T-cell (primary cell): Measurements from ENCODE around the gene KLF13. TPM values are rescaled to one million over a fixed set of nuclear protein-coding genes. Genes with fewer than 3 reads are reported as not detected.
A peak's percentile ranks its signal among the peaks of the same experiment; 100 is the strongest.

Experiments used
- ATAC-seq, 4 experiments: fragments of 200-7000 bp in 3 of 4; fragments of 150-1000 bp in 1 of 4; cut with Tn5 transposase; replicated peaks in 1 of 4; 1 replicate in 3 of 4; 2 replicates in 1 of 4; pipeline ENCODE4 v1.10.0; 2021; ENCODE audit warnings: moderate library complexity in 3 of 4, mild to moderate bottlenecking in 2 of 4, moderate number of reproducible peaks in 1 of 4
- CTCF ChIA-PET, 2 donors: fragments of 300-600 bp; sonication (Branson Sonifier 250); formaldehyde crosslinking; loops; one replicate each; lab custom pipeline; 2022; ENCODE audit warnings: antibody characterized with exemption in 2 of 2; lab: Charles Lee
- POLR2A ChIA-PET, 2 donors: fragments of 300-600 bp; sonication (Branson Sonifier 250); formaldehyde crosslinking; loops; one replicate each; lab custom pipeline; 2022; ENCODE audit warnings: antibody characterized with exemption in 2 of 2; lab: Charles Lee
- DNase-seq, 35 experiments: peaks; one replicate each; pipeline versions ENCODE4 v3.0.0 to v3.0.0-alpha.2; 2013 to 2023
- H3K27ac ChIP-seq: one replicate; pipeline ENCODE4 v1.5.1; 2013; ENCODE audit warnings: low read length
- H3K27me3 ChIP-seq, 2 experiments: replicated peaks in 1 of 2; 1 replicate in 1 of 2; 2 replicates in 1 of 2; pipeline versions ENCODE4 v1.6.1 to v1.7.0; 2013; ENCODE audit warnings: low read length in 1 of 2, mixed read lengths in 1 of 2; ENCODE audit not compliant: control insufficient read depth in 2 of 2, insufficient read depth in 2 of 2; ENCODE audit errors: extremely low read depth in 1 of 2
- H3K36me3 ChIP-seq, 2 donors: 1 replicate in 1 of 2; 2 replicates in 1 of 2; pipeline versions ENCODE4 v1.6.1 to v1.7.0; 2013; ENCODE audit warnings: low read length in 1 of 2; ENCODE audit not compliant: control insufficient read depth in 2 of 2, insufficient read depth in 1 of 2; ENCODE audit errors: extremely low read depth in 1 of 2
- H3K4me1 ChIP-seq, 2 experiments: 1 replicate in 1 of 2; 2 replicates in 1 of 2; pipeline versions ENCODE4 v1.6.1 to v1.7.0; 2013; ENCODE audit warnings: low read length in 2 of 2, mixed read lengths in 1 of 2; ENCODE audit not compliant: insufficient read depth in 2 of 2, control insufficient read depth in 1 of 2; ENCODE audit errors: extremely low read depth in 1 of 2
- H3K4me3 ChIP-seq, 2 donors: 1 replicate in 1 of 2; 2 replicates in 1 of 2; pipeline versions ENCODE4 v1.5.1 to v1.7.0; 2013; ENCODE audit warnings: mild to moderate bottlenecking in 2 of 2, low read length in 1 of 2, moderate library complexity in 1 of 2; ENCODE audit not compliant: control insufficient read depth in 1 of 2; ENCODE audit errors: extremely low read depth in 1 of 2
- H3K9me3 ChIP-seq: 2 replicates; pipeline ENCODE4 v1.7.0; 2013
- H3K27ac Mint-ChIP-seq, 2 donors: one replicate each; pipeline ENCODE4 v1.8.0; 2020 to 2021; ENCODE audit warnings: mild to moderate bottlenecking in 2 of 2, mixed read lengths in 2 of 2
- H3K27me3 Mint-ChIP-seq, 2 donors: one replicate each; pipeline ENCODE4 v1.8.0; 2021 to 2022; ENCODE audit warnings: mixed read lengths in 2 of 2
- H3K36me3 Mint-ChIP-seq: one replicate; pipeline ENCODE4 v1.8.0; 2021; ENCODE audit warnings: mixed read lengths
- H3K4me1 Mint-ChIP-seq, 3 donors: one replicate each; pipeline ENCODE4 v1.8.0; 2020 to 2022; ENCODE audit warnings: mixed read lengths in 3 of 3, mild to moderate bottlenecking in 1 of 3
- H3K4me3 Mint-ChIP-seq, 3 donors: one replicate each; pipeline ENCODE4 v1.8.0; 2020 to 2022; ENCODE audit warnings: mild to moderate bottlenecking in 3 of 3, mixed read lengths in 3 of 3, moderate library complexity in 3 of 3
- H3K9me3 Mint-ChIP-seq, 3 donors: one replicate each; pipeline ENCODE4 v1.8.0; 2020 to 2022; ENCODE audit warnings: mixed read lengths in 3 of 3
- WGBS: methylation state at CpG from one replicate; pipeline ENCODE4 v1.1.5; 2013; ENCODE audit warnings: missing lambda C conversion rate; ENCODE audit not compliant: insufficient coverage; 5-methylcytosine and 5-hydroxymethylcytosine counted together
- total RNA-seq, 35 experiments: library from RNA in 6 of 35; stranded (reverse) in 6 of 35; fragments of 120-200 nt in 1 of 35; gene quantifications; one replicate each; pipeline versions ENCODE4 v1.2.1 to v1.2.4 and lab custom pipeline; 2013 to 2026

Gene KLF13
- total RNA-seq, 5 donors from 2014 or later (not counting 1 experiment from before 2014, with no cell fraction given): 218 to 327 (median 288) TPM

GRCh38 chr15:31376511-31376910 lies 49.9 kb downstream of the KLF13 start:
- DNase-seq (no peak), ATAC-seq (no peak)
- no peak overlapping the region for H3K4me3 ChIP-seq
- ChIA-PET CTCF (no interaction called here), POLR2A (interaction anchor here in 1 of 2 donors (0.7 kb wide), 1 partner anchor 30 kb away, joined by 3 read pairs; no protein-coding TSS in a partner anchor)
- H3K9me3 Mint-ChIP-seq: no peaks in the 10 kb centered on the region
- peaks cover 19 to 77% of the 10 kb centered on the region in 2 experiments for H3K4me1 ChIP-seq
- 100% methylated on average over 1 of the region's 11 CpGs for WGBS
- H3K27ac Mint-ChIP-seq: peak overlapping the region in 1 of 2 donors; percentile 84
- no peak overlapping the region for H3K4me3 Mint-ChIP-seq
- H3K27me3 ChIP-seq: no peaks in the 10 kb centered on the region
- no peak overlapping the region for H3K27ac ChIP-seq
- peaks cover 50% of the 10 kb centered on the region for H3K36me3 Mint-ChIP-seq
- peaks cover 16 to 87% of the 10 kb centered on the region in 2 donors for H3K36me3 ChIP-seq
- H3K9me3 ChIP-seq: no peaks in the 10 kb centered on the region
- peaks cover 54 to 74% (median 69%) of the 10 kb centered on the region in 3 donors for H3K4me1 Mint-ChIP-seq
- no peaks in the 10 kb centered on the region for H3K27me3 Mint-ChIP-seq

DNA sequence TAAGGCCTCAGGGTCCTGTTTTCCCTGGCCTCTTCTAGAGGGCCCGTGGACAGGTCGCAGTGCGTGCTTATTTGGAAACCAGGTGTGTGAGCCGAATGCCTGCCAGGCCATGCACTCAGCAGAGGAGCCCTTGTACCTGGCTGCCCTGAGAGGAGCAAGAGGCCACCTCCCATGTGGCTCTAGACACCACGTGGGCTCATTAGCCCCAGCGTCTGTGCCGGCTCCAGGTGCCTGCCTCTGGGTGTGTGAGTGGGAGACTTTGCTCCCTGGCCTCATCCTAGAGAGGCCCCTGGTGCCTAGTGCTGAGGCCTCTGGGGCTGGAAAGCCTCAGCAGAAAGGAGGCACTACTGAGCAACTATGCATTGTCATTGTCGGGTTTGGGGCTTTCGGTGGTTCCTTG lies 50.4 kb downstream of the KLF13 start:
- Mint-ChIP-seq H3K27ac (peak overlapping the region; percentile 65 to 84), H3K4me1 (peaks cover 57 to 72% (median 67%) of the 10 kb centered on the region in 3 donors), H3K9me3 (no peaks in the 10 kb centered on the region), H3K27me3 (no peaks in the 10 kb centered on the region), H3K36me3 (peaks cover 53% of the 10 kb centered on the region), H3K4me3 (peak overlapping the region in 1 of 3 donors; percentile 54)
- 91% methylated on average over 5 of the region's 9 CpGs for WGBS
- Histone ChIP-seq H3K4me3 (no peak overlapping the region), H3K9me3 (no peaks in the 10 kb centered on the region), H3K27me3 (no peaks in the 10 kb centered on the region), H3K36me3 (peaks cover 15 to 92% of the 10 kb centered on the region in 2 donors), H3K27ac (no peak overlapping the region), H3K4me1 (peaks cover 19 to 73% of the 10 kb centered on the region in 2 experiments)
- POLR2A ChIA-PET: interaction anchor here in 1 of 2 donors (0.6 to 0.7 kb wide), 3 partner anchors 30 to 465 kb away, joined by 3 to 4 read pairs (median 4); no protein-coding TSS in a partner anchor
- ATAC-seq (peak in 2 of 4 experiments; percentile 7 to 11), DNase-seq (no peak)
- CTCF ChIA-PET: interaction anchor here in 1 of 2 donors (1.0 kb wide), 1 partner anchor 51 kb away, joined by 3 read pairs; the partner anchor contains the start of gene KLF13

DNA sequence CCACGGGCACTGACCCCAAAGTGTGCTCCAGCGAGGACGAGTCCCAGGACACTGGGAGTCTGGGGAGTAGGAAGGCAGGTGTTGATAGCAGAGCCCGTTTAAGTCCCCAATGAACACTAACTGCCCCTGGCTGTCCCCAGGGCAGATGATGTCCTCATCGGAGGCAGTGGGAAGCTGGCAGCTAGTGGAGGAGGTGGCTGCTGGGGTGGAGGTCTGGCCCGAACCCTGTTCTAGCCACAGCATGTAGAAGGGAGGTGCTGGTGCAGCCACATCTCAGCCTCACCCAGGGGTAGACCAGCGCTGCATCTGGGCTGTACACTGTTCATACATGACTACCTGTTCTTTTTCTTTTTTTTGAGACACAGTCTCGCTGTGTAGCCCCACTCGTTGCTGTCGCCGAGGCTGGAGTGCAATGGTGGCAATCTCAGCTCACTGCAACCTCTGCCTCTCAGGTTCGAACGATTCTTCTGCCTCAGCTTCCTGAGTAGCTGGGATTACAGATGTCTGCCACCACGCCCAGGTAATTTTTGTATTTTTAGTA lies 51.8 kb downstream of the KLF13 start:
- Mint-ChIP-seq H3K27ac (peak overlapping the region; percentile 65 to 84), H3K9me3 (no peaks in the 10 kb centered on the region), H3K4me3 (peak overlapping the region in 2 of 3 donors; percentile 28 to 54), H3K4me1 (peaks cover 65 to 68% (median 68%) of the 10 kb centered on the region in 3 donors), H3K27me3 (no peaks in the 10 kb centered on the region), H3K36me3 (peaks cover 44% of the 10 kb centered on the region)
- no peak overlapping the region for H3K4me3 ChIP-seq
- WGBS: 64% methylated on average over 10 of the region's 14 CpGs
- DNase-seq (no peak), ATAC-seq (peak in 2 of 4 experiments; percentile 11 to 19)
- peaks cover 19 to 70% of the 10 kb centered on the region in 2 experiments for H3K4me1 ChIP-seq
- no peaks in the 10 kb centered on the region for H3K9me3 ChIP-seq
- no peaks in the 10 kb centered on the region for H3K27me3 ChIP-seq
- H3K36me3 ChIP-seq: peaks cover 14 to 84% of the 10 kb centered on the region in 2 donors
- POLR2A ChIA-PET: no interaction called here
- H3K27ac ChIP-seq: peak overlapping the region; percentile 43
- CTCF ChIA-PET: no interaction called here

DNA sequence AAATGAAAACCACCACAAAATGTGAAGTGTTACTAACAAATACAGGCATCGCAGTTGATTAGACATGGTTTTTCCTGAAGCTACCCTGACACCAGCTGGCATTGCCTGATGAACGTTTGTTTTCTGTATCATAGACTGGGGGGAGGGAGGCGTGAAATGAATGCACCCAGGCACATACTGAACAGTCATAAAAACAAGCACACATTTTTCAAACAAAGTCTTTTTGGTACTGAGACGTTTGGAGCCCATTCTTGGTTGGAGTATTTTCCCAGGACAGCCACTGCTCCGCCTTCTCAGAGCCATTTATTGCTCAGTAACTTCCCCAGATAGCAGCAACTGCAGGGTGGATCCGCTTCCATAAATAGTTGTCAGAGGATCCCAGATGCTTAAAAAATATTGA lies 52.4 kb downstream of the KLF13 start:
- Histone ChIP-seq H3K4me1 (peaks cover 19 to 64% of the 10 kb centered on the region in 2 experiments), H3K27me3 (no peaks in the 10 kb centered on the region), H3K4me3 (no peak overlapping the region), H3K9me3 (no peaks in the 10 kb centered on the region), H3K36me3 (peaks cover 14 to 79% of the 10 kb centered on the region in 2 donors), H3K27ac (no peak overlapping the region)
- Mint-ChIP-seq H3K27ac (peak overlapping the region; percentile 65 to 84), H3K27me3 (no peaks in the 10 kb centered on the region), H3K4me3 (peak overlapping the region in 1 of 3 donors; percentile 54), H3K36me3 (peaks cover 42% of the 10 kb centered on the region), H3K9me3 (no peaks in the 10 kb centered on the region), H3K4me1 (peaks cover 63 to 68% (median 64%) of the 10 kb centered on the region in 3 donors)
- ATAC-seq (peak in 3 of 4 experiments; percentile 12 to 22 (median 19)), DNase-seq (no peak)
- 80% methylated on average over 1 of the region's 6 CpGs for WGBS
- CTCF ChIA-PET: no interaction called here
- POLR2A ChIA-PET: no interaction called here

DNA sequence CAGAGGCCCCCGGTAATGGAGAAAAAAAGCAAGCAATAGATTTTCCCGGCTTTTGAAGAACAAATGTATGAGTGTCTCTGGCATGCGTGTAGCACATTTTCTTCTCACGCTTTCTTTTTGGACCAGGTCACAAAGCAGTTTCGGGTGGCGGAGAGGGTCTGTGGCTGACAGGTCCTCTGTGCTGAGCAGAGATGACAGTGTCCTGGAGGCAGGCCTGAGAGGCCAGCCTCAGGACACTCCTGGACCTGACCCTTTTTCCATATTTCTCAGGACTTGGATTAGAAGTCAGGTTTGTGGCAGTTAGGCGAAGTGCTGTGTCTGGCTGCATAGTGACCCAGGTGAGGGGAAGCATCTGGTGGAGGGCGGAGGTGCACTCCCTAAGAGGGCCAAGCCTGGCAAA lies 52.9 kb downstream of the KLF13 start:
- ChIA-PET CTCF (no interaction called here), POLR2A (no interaction called here)
- no peak overlapping the region for H3K27ac ChIP-seq
- H3K4me3 ChIP-seq: no peak overlapping the region
- ATAC-seq (no peak), DNase-seq (no peak)
- peaks cover 17 to 58% of the 10 kb centered on the region in 2 experiments for H3K4me1 ChIP-seq
- 99% methylated on average over 8 of the region's 8 CpGs for WGBS
- no peaks in the 10 kb centered on the region for H3K27me3 Mint-ChIP-seq
- peaks cover 14 to 74% of the 10 kb centered on the region in 2 donors for H3K36me3 ChIP-seq
- H3K4me1 Mint-ChIP-seq: peaks cover 60 to 64% (median 61%) of the 10 kb centered on the region in 3 donors
- H3K9me3 Mint-ChIP-seq: no peaks in the 10 kb centered on the region
- H3K9me3 ChIP-seq: no peaks in the 10 kb centered on the region
- H3K27me3 ChIP-seq: no peaks in the 10 kb centered on the region
- peaks cover 37% of the 10 kb centered on the region for H3K36me3 Mint-ChIP-seq
- H3K27ac Mint-ChIP-seq: peak overlapping the region; percentile 65 to 84
- H3K4me3 Mint-ChIP-seq: no peak overlapping the region

- H3K27me3 Mint-ChIP-seq: no peaks in the 10 kb centered on the region
- 95% methylated on average over 10 of the region's 10 CpGs for WGBS
- H3K9me3 Mint-ChIP-seq: peaks cover 0 to 5% (median 0%) of the 10 kb centered on the region in 3 donors
These were observed 55.4 kb downstream of the KLF13 start for GRCh38 chr15:31381801-31382712.

More at GRCh38 chr15:31381801-31382712, 55.4 kb downstream of the KLF13 start:
- ATAC-seq: peak in 2 of 4 experiments; percentile 9 to 14
- Mint-ChIP-seq H3K4me1 (peaks cover 62 to 66% (median 64%) of the 10 kb centered on the region in 3 donors), H3K27ac (peak overlapping the region; percentile 86 to 88), H3K36me3 (peaks cover 36% of the 10 kb centered on the region), H3K4me3 (no peak overlapping the region)
- no peaks in the 10 kb centered on the region for H3K27me3 ChIP-seq
- peaks cover 23 to 56% of the 10 kb centered on the region in 2 experiments for H3K4me1 ChIP-seq
- CTCF ChIA-PET: no interaction called here
- no peaks in the 10 kb centered on the region for H3K9me3 ChIP-seq
- H3K36me3 ChIP-seq: peaks cover 11 to 52% of the 10 kb centered on the region in 2 donors
- no peak overlapping the region for H3K4me3 ChIP-seq
- POLR2A ChIA-PET: no interaction called here
- no peak for DNase-seq
- H3K27ac ChIP-seq: no peak overlapping the region
